PFSK-1 (cell line): ENCODE measurements around the gene SORT1.

Experiments used
- FOXP2 ChIP-seq: optimal IDR thresholded peaks from 2 replicates; pipeline ENCODE3; 2011; ENCODE audit warnings: borderline replicate concordance, control low read depth, inconsistent platforms; ENCODE audit not compliant: insufficient read depth; ENCODE audit errors: extremely low read length, extremely low read depth
- POLR2AphosphoS5 ChIP-seq: IDR thresholded peaks from 2 replicates; pipeline ENCODE4 v1.6.1; 2012; ENCODE audit warnings: low read depth, mild to moderate bottlenecking, control low read depth, low read length, moderate library complexity
- SIN3A ChIP-seq: IDR thresholded peaks from 2 replicates; pipeline ENCODE4 v1.6.1; 2012; ENCODE audit warnings: mild to moderate bottlenecking, low read length, moderate library complexity, borderline replicate concordance; ENCODE audit not compliant: insufficient read depth
- TAF1 ChIP-seq: IDR thresholded peaks from 2 replicates; pipeline ENCODE4 v1.6.1; 2012; ENCODE audit warnings: low read length, control low read depth, borderline replicate concordance; ENCODE audit not compliant: insufficient read depth
- TF ChIP-seq, protein P1 (sequence below), 2 experiments: IDR thresholded peaks; 2 replicates each; pipeline versions ENCODE4 v1.6.1 to v1.8.0; 2011 to 2012; ENCODE audit warnings: low read depth in 2 of 2, low read length in 2 of 2, control low read depth in 1 of 2, inconsistent platforms in 1 of 2, mild to moderate bottlenecking in 1 of 2, moderate library complexity in 1 of 2; ENCODE audit not compliant: insufficient read depth in 1 of 2

DNA sequence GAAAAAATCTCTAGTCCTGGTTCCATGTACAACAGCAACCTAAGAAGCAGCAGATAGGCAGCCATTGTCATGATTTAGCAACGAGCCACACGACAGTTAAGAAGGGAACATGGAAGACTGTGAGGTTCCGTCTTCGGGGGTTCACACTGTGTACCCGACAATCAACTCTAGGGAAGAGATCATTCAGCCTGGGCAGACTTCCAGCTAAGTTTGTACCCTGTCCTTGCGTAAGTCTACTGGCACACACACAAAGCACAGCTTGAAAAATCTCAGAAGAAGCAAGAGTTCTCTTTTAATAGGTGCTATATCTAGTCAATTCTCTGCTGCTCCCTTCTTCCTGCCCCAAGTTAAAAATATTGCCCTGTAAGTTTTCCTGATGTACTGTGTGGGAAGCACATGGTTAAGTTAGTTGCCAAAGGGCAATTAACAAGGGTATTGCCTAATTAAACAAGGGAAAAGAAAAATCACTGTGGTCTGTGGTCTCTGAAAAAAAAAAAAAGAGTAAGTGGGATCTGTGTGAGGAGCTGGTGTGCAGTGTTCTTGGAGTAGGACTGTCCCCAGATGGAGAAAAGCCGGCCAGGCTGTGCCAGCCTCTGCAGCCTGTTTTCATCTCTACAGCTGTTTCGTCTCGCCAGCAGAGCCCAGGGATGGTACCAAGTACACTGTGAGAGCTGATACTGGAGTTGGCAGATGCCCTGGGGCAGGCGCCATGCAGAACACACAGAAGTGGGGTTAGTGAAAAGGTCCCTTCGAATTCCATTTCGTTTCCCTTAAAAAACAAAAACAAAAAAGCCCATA is 84.5 kb downstream of the SORT1 start:
- TF ChIP-seq POLR2AphosphoS5: no peak
- no peak for TF ChIP-seq SIN3A
- TF ChIP-seq, protein P1, sequence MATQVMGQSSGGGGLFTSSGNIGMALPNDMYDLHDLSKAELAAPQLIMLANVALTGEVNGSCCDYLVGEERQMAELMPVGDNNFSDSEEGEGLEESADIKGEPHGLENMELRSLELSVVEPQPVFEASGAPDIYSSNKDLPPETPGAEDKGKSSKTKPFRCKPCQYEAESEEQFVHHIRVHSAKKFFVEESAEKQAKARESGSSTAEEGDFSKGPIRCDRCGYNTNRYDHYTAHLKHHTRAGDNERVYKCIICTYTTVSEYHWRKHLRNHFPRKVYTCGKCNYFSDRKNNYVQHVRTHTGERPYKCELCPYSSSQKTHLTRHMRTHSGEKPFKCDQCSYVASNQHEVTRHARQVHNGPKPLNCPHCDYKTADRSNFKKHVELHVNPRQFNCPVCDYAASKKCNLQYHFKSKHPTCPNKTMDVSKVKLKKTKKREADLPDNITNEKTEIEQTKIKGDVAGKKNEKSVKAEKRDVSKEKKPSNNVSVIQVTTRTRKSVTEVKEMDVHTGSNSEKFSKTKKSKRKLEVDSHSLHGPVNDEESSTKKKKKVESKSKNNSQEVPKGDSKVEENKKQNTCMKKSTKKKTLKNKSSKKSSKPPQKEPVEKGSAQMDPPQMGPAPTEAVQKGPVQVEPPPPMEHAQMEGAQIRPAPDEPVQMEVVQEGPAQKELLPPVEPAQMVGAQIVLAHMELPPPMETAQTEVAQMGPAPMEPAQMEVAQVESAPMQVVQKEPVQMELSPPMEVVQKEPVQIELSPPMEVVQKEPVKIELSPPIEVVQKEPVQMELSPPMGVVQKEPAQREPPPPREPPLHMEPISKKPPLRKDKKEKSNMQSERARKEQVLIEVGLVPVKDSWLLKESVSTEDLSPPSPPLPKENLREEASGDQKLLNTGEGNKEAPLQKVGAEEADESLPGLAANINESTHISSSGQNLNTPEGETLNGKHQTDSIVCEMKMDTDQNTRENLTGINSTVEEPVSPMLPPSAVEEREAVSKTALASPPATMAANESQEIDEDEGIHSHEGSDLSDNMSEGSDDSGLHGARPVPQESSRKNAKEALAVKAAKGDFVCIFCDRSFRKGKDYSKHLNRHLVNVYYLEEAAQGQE (IDR thresholded peaks at IDR 0.05; ENCODE audit: insufficient read depth in 1 of 2, low read depth in 2 of 2, low read length in 2 of 2): no peak
- no peak for TF ChIP-seq TAF1
- TF ChIP-seq FOXP2: no peak
